Activated B cell treated with CpG ODN at 0.5 μM for 24 hours (primary cell): ENCODE measurements around the gene SGK1. TPM values are rescaled to one million over a fixed set of nuclear protein-coding genes. Genes with fewer than 3 reads are reported as not detected.

Source experiments
- ATAC-seq: fragments of 200-7000 bp; cut with Tn5 transposase; one replicate; pipeline ENCODE4 v1.10.0; 2021; ENCODE audit warnings: low read depth, mild to moderate bottlenecking, moderate library complexity
- CTCF ChIA-PET: fragments of 350-600 bp; sonication (Branson Sonifier 250); formaldehyde crosslinking; loops from one replicate; lab custom pipeline; 2021; ENCODE audit warnings: antibody characterized with exemption; lab: Charles Lee
- POLR2A ChIA-PET: fragments of 350-600 bp; sonication (Branson Sonifier 250); formaldehyde crosslinking; loops from one replicate; lab custom pipeline; 2021; ENCODE audit warnings: antibody characterized with exemption; lab: Charles Lee
- DNase-seq: peaks from one replicate; pipeline ENCODE4 v3.0.0; 2022
- H3K27ac Mint-ChIP-seq: one replicate; pipeline ENCODE4 v1.8.0; 2020; ENCODE audit warnings: mixed read lengths
- H3K27me3 Mint-ChIP-seq: one replicate; pipeline ENCODE4 v1.8.0; 2021; ENCODE audit warnings: mixed read lengths
- H3K36me3 Mint-ChIP-seq: one replicate; pipeline ENCODE4 v1.8.0; 2021; ENCODE audit warnings: low read depth, mixed read lengths
- H3K4me1 Mint-ChIP-seq: one replicate; pipeline ENCODE4 v1.8.0; 2021; ENCODE audit warnings: mixed read lengths
- H3K4me3 Mint-ChIP-seq: one replicate; pipeline ENCODE4 v1.8.0; 2020; ENCODE audit warnings: mild to moderate bottlenecking, mixed read lengths
- H3K9me3 Mint-ChIP-seq: one replicate; pipeline ENCODE4 v1.8.0; 2020; ENCODE audit warnings: mixed read lengths
- CTCF ChIP-seq: fragments of 200-600 bp; IDR thresholded peaks from one replicate; pipeline ENCODE4 v1.8.0; 2022; ENCODE audit warnings: antibody characterized with exemption, mild to moderate bottlenecking
- intact Hi-C: fragments of 100-400 bp; cut with micrococcal nuclease; formaldehyde crosslinking; loops from one replicate; pipeline ENCODE4 v1.15.1; 2024
- total RNA-seq: library from RNA; stranded (reverse); gene quantifications from 2 replicates; pipeline ENCODE4 v1.2.3, GENCODE V29; 2022

Gene SGK1
- 32.8 and 36.2 TPM in 2 replicates for total RNA-seq

GRCh38 chr6:134317471-134318131 is at the start of gene SGK1:
TSS of gene SGK1 (minus strand) at chr6:134318112. CDS start at chr6:134317460, 652 bp downstream.
- ATAC-seq = peak; percentile 49
- DNase-seq = peak; percentile 22
- CTCF ChIA-PET = no interaction called here
- POLR2A ChIA-PET = interaction anchor here (0.6 to 0.7 kb wide), 2 partner anchors 71 to 155 kb away, joined by 3 read pairs; no protein-coding TSS in a partner anchor
- Mint-ChIP-seq H3K27me3 (peaks cover 18% of the 10 kb centered on the region), H3K27ac (no peak within 1 kb of the TSS), H3K9me3 (peaks cover 6% of the 10 kb centered on the region), H3K4me3 (peak within 1 kb of the TSS; percentile 75), H3K4me1 (peaks cover 13% of the 10 kb centered on the region), H3K36me3 (no peaks in the 10 kb centered on the region)
- TF ChIP-seq CTCF = no peak
- intact Hi-C loops = loop anchor here (2.0 kb wide), 2 partner anchors 17 to 139 kb away; no protein-coding TSS in a partner anchor

GRCh38 chr6:134363323-134364039 is 45.6 kb upstream of the SGK1 start:
- CTCF ChIA-PET = interaction anchor here (0.7 to 1.4 kb wide), 2 partner anchors 10 to 190 kb away, joined by 4 to 5 read pairs; no protein-coding TSS in a partner anchor
- H3K27ac Mint-ChIP-seq = no peak overlapping the region
- intact Hi-C loops = no loop called here
- POLR2A ChIA-PET = no interaction called here
- no peaks in the 10 kb centered on the region for H3K4me1 Mint-ChIP-seq
- ATAC-seq (no peak), DNase-seq (no peak)
- H3K36me3 Mint-ChIP-seq = no peaks in the 10 kb centered on the region
- H3K4me3 Mint-ChIP-seq = no peak overlapping the region
- H3K27me3 Mint-ChIP-seq = no peaks in the 10 kb centered on the region
- H3K9me3 Mint-ChIP-seq = no peaks in the 10 kb centered on the region
- no peak for TF ChIP-seq CTCF

GRCh38 chr6:134361011-134361410 is 43.1 kb upstream of the SGK1 start:
- no peak for DNase-seq
- Mint-ChIP-seq H3K4me3 (no peak overlapping the region), H3K4me1 (no peaks in the 10 kb centered on the region), H3K9me3 (peaks cover 6% of the 10 kb centered on the region), H3K36me3 (peaks cover 3% of the 10 kb centered on the region), H3K27me3 (no peaks in the 10 kb centered on the region), H3K27ac (no peak overlapping the region)
- CTCF ChIA-PET = no interaction called here
- POLR2A ChIA-PET = no interaction called here
- no peak for TF ChIP-seq CTCF
- intact Hi-C loops = no loop called here
- no peak for ATAC-seq

- intact Hi-C loops = no loop called here
- no peak for TF ChIP-seq CTCF
- DNase-seq = no peak
- CTCF ChIA-PET = no interaction called here
- no peaks in the 10 kb centered on the region for H3K27me3 Mint-ChIP-seq
- POLR2A ChIA-PET = no interaction called here
- no peak for ATAC-seq
- H3K4me3 Mint-ChIP-seq = no peak overlapping the region
- H3K9me3 Mint-ChIP-seq = peaks cover 14% of the 10 kb centered on the region
- H3K27ac Mint-ChIP-seq = no peak overlapping the region
- no peaks in the 10 kb centered on the region for H3K4me1 Mint-ChIP-seq
- H3K36me3 Mint-ChIP-seq = peaks cover 3% of the 10 kb centered on the region
Observed at GRCh38 chr6:134359302-134359701, 41.4 kb upstream of the SGK1 start.

GRCh38 chr6:134358320-134358719 is 40.4 kb upstream of the SGK1 start:
- Mint-ChIP-seq H3K27ac (no peak overlapping the region), H3K36me3 (peaks cover 3% of the 10 kb centered on the region), H3K4me3 (no peak overlapping the region), H3K27me3 (no peaks in the 10 kb centered on the region), H3K4me1 (no peaks in the 10 kb centered on the region), H3K9me3 (peaks cover 14% of the 10 kb centered on the region)
- no peak for TF ChIP-seq CTCF
- DNase-seq (no peak), ATAC-seq (no peak)
- intact Hi-C loops = no loop called here
- POLR2A ChIA-PET = interaction anchor here (0.7 kb wide), 1 partner anchor 81 kb away, joined by 3 read pairs; no protein-coding TSS in a partner anchor
- CTCF ChIA-PET = no interaction called here
